Panc1 (cell line): ENCODE data around the gene BRF1. TPM values are rescaled to one million over a fixed set of nuclear protein-coding genes. Genes with fewer than 3 reads are reported as not detected.

Experiments used
- ATAC-seq: fragments of 200-7000 bp; cut with Tn5 transposase; 2 replicates; pipeline ENCODE4 v1.9.1; 2020; ENCODE audit warnings: mild to moderate bottlenecking, moderate library complexity
- BruUV-seq: library from RNA; stranded (reverse); fragments of 400-500 nt; replicated peaks from 2 replicates; lab custom pipeline; 2021; lab: Mats Ljungman, UMichigan
- CTCF ChIA-PET: fragments of 300-600 bp; sonication (Branson Sonifier 250); formaldehyde crosslinking; loops from one replicate; lab custom pipeline; 2022; ENCODE audit warnings: antibody characterized with exemption; lab: Charles Lee
- POLR2A ChIA-PET: fragments of 300-600 bp; sonication (Branson Sonifier 250); formaldehyde crosslinking; loops from one replicate; lab custom pipeline; 2022; ENCODE audit warnings: antibody characterized with exemption; lab: Charles Lee
- DNase-seq: peaks from one replicate; pipeline ENCODE4 v3.0.0-alpha.2; 2010; ENCODE audit warnings: low read depth, low spot score
- H3K27ac ChIP-seq: 2 replicates; pipeline ENCODE4 v1.5.1; 2011; ENCODE audit warnings: mild to moderate bottlenecking, low read length, inconsistent platforms
- H3K27me3 ChIP-seq: fragments of 200-500 bp; sonication (Bioruptor generic); 2 replicates; pipeline ENCODE4 v1.6.0; 2014; ENCODE audit warnings: low read length, inconsistent platforms; ENCODE audit not compliant: control insufficient read depth, insufficient read depth
- H3K36me3 ChIP-seq: fragments of 200-500 bp; sonication (Bioruptor generic); 2 replicates; pipeline ENCODE4 v1.5.1; 2014; ENCODE audit warnings: inconsistent platforms, mild to moderate bottlenecking, low read length, moderate library complexity; ENCODE audit not compliant: control insufficient read depth, insufficient read depth
- H3K4me1 ChIP-seq: 2 replicates; pipeline ENCODE4 v1.5.1; 2011; ENCODE audit warnings: inconsistent platforms, mild to moderate bottlenecking, low read length, moderate library complexity; ENCODE audit not compliant: control insufficient read depth, insufficient read depth
- H3K4me3 ChIP-seq, 2 experiments: 2 replicates each; pipeline ENCODE4 v1.5.1; 2011 to 2012; ENCODE audit warnings: low read depth in 2 of 2, low read length in 2 of 2, mild to moderate bottlenecking in 2 of 2, inconsistent platforms in 1 of 2, moderate library complexity in 1 of 2
- H3K9me3 ChIP-seq: fragments of 200-500 bp; sonication (Bioruptor generic); 2 replicates; pipeline ENCODE4 v1.5.1; 2014; ENCODE audit warnings: low read depth, mild to moderate bottlenecking, inconsistent platforms, low read length, moderate library complexity; ENCODE audit not compliant: control insufficient read depth, insufficient read depth
- POLR2AphosphoS5 ChIP-seq: IDR thresholded peaks from 2 replicates; pipeline ENCODE4 v1.6.1; 2012; ENCODE audit warnings: mild to moderate bottlenecking, low read depth, low read length, moderate library complexity
- REST ChIP-seq, 2 experiments: IDR thresholded peaks; 2 replicates each; pipeline ENCODE4 v1.6.1; 2011 to 2012; ENCODE audit warnings: low read depth in 2 of 2, control low read depth in 1 of 2, low read length in 1 of 2, mild to moderate bottlenecking in 1 of 2, moderate library complexity in 1 of 2; ENCODE audit not compliant: insufficient read depth in 1 of 2
- SIN3A ChIP-seq: IDR thresholded peaks from 2 replicates; pipeline ENCODE4 v1.6.1; 2012; ENCODE audit warnings: low read depth, mild to moderate bottlenecking, low read length, moderate library complexity, borderline replicate concordance; ENCODE audit not compliant: insufficient read depth
- TCF7L2 ChIP-seq: IDR thresholded peaks from 2 replicates; pipeline ENCODE4 v1.6.1; 2011; ENCODE audit warnings: mild to moderate bottlenecking, low read depth, low read length, inconsistent platforms
- in situ Hi-C: cut with HindIII; loops from 2 replicates; pipeline ENCODE4 v1.10.0; 2016; ENCODE audit warnings: low sequenced_read_pairs, low pct_unique_long_range_greater_than_20kb
- intact Hi-C: fragments of 100-400 bp; cut with micrococcal nuclease; formaldehyde crosslinking; loops from one replicate; pipeline ENCODE4 v1.10.0; 2022; ENCODE audit not compliant: unreplicated experiment
- total RNA-seq: library from RNA; stranded (reverse); gene quantifications from one replicate; pipeline ENCODE4 v1.2.1, GENCODE V29; 2021; ENCODE audit not compliant: unreplicated experiment
- TF ChIP-seq, protein P1 (sequence below): fragments of 450-650 bp; IDR thresholded peaks from 2 replicates; pipeline ENCODE4 v1.5.1; 2017; ENCODE audit warnings: mild to moderate bottlenecking

BRF1 gene
- total RNA-seq, 1 experiment from 2014 or later: 25.0 TPM

GRCh38 chr14:105269405-105269804 lies 31.4 kb downstream of the BRF1 start:
- intact Hi-C loops: no loop called here
- POLR2A ChIA-PET: no interaction called here

DNA sequence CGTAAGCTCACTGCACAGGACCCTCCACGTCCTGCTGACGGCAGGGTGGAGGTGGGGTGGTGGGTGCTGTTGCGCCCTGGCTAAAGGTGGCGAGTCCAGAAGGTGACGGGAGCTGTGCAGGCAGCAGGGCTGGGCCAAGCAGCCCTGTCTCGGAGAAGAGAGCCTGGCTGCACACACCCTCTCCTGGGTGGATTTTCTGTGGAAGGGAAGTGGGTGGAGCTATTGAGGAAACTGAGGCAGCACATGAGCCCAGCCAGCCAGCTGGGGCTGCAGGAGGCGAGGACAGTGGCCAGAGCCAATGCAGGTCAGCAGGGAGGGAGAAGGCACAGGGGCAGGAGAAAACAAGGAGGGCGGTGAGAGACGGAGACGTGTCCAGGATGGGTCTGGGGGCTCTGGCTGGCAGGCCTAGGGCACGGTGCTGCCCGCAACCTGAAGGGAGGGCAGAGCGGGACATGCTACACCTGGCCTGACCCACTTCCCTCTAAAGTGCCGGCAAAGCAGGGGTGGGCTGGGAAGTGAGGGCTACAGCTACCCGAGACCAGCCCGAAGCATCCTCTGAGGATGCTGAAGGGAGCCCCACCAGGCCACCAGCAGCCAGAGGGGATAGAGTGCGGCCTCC lies 32.0 kb downstream of the BRF1 start:
- in situ Hi-C loops: no loop called here
- Histone ChIP-seq H3K36me3 (no peaks in the 10 kb centered on the region), H3K27ac (no peak overlapping the region), H3K27me3 (no peaks in the 10 kb centered on the region), H3K9me3 (no peaks in the 10 kb centered on the region), H3K4me1 (no peaks in the 10 kb centered on the region), H3K4me3 (no peak overlapping the region)
- TF ChIP-seq POLR2AphosphoS5 (no peak), TCF7L2 (no peak), REST (IDR thresholded peaks at IDR 0.05; ENCODE audit: insufficient read depth in 1 of 2, low read depth in 2 of 2, low read length in 1 of 2) (no peak), SIN3A (no peak)
- TF ChIP-seq, protein P1, sequence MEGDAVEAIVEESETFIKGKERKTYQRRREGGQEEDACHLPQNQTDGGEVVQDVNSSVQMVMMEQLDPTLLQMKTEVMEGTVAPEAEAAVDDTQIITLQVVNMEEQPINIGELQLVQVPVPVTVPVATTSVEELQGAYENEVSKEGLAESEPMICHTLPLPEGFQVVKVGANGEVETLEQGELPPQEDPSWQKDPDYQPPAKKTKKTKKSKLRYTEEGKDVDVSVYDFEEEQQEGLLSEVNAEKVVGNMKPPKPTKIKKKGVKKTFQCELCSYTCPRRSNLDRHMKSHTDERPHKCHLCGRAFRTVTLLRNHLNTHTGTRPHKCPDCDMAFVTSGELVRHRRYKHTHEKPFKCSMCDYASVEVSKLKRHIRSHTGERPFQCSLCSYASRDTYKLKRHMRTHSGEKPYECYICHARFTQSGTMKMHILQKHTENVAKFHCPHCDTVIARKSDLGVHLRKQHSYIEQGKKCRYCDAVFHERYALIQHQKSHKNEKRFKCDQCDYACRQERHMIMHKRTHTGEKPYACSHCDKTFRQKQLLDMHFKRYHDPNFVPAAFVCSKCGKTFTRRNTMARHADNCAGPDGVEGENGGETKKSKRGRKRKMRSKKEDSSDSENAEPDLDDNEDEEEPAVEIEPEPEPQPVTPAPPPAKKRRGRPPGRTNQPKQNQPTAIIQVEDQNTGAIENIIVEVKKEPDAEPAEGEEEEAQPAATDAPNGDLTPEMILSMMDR: no peak
- ChIA-PET CTCF (no interaction called here), POLR2A (no interaction called here)
- no TSS peak for BruUV-seq
- ATAC-seq: no peak
- intact Hi-C loops: no loop called here
- no peak for DNase-seq

More at GRCh38 chr14:105269405-105269804, 31.4 kb downstream of the BRF1 start:
- in situ Hi-C loops: no loop called here
- H3K27ac ChIP-seq: no peak overlapping the region
- CTCF ChIA-PET: no interaction called here
- no TSS peak for BruUV-seq
- TF ChIP-seq SIN3A: no peak
- TF ChIP-seq, protein P1: no peak
- no peak for TF ChIP-seq REST (IDR thresholded peaks at IDR 0.05; ENCODE audit: insufficient read depth in 1 of 2, low read depth in 2 of 2, low read length in 1 of 2)
- TF ChIP-seq TCF7L2: no peak
- no peak for TF ChIP-seq POLR2AphosphoS5
- H3K36me3 ChIP-seq: no peaks in the 10 kb centered on the region
- H3K4me3 ChIP-seq: no peak overlapping the region
- DNase-seq (no peak), ATAC-seq (no peak)
- no peaks in the 10 kb centered on the region for H3K9me3 ChIP-seq
- H3K4me1 ChIP-seq: no peaks in the 10 kb centered on the region
- no peaks in the 10 kb centered on the region for H3K27me3 ChIP-seq
